ENCODE data around the gene TSHZ1. TPM values are rescaled to one million over a fixed set of nuclear protein-coding genes. Genes with fewer than 3 reads are reported as not detected.
"Not testable (repeated sequence)": the region's sequence is repeated elsewhere in the genome, so short reads cannot be mapped to it uniquely, and the experiment has no call there.

The TSHZ1 gene
- total RNA-seq, 1 experiment from 2014 or later, result 8.1 TPM

DNA sequence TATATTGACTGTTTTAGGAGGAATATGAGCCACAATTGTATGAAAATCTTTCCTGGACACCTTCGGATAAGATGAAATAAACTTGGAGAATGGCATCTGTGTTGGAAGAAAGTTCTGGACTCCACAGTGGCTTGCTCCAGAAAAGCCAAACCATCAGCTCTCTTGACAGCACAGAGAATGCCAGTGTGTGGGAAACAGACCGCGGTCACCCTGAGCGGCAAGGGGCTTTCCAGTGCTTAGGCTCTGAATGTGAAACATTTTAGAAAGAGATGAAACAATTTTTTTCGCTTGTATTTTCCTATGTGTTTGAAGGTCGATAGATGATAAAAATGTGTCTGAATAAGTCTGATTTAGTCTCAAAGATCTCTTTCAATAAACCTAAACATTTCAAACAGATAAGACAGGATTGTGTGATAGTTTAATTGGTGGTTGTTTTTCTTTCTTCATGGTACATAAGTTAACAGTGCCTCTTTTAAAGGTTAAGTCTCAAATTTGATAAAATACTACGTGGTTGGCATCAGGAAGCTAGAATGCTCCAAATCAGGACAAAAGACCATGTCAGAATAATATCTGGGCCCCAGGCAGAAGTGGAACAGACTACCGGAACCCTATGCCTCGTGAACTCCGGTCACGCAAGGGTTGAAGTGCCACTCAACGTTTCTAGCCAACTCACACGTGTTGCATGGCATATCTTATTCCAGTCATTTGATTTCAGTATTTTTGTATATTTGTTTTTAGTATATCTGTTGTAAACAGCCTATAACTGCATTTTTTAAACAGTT lies 30.6 kb upstream of the TSHZ1 start:
- no peak for DNase-seq (ENCODE audit: low spot score)

DNA sequence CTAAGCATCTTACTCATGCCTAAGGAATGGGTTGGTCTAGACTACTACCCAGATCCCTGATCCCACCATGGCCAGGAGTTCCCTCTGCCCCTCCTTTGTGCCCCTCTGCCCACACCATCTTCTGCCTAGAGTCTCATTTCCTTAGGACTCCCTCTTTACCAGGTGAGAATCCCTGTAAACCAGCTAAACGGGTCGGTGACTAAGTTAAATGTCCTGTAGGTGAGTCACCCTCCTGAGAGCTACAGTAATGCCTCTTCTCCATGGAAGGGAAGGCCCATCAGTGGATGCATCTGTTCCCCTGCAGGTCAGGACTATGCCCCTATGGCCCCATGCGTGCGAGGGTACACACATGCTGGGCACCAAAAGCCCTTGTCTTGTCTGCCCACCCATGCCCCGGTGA lies 27.1 kb upstream of the TSHZ1 start:
- peak; percentile 69 for DNase-seq (ENCODE audit: low spot score)

DNA sequence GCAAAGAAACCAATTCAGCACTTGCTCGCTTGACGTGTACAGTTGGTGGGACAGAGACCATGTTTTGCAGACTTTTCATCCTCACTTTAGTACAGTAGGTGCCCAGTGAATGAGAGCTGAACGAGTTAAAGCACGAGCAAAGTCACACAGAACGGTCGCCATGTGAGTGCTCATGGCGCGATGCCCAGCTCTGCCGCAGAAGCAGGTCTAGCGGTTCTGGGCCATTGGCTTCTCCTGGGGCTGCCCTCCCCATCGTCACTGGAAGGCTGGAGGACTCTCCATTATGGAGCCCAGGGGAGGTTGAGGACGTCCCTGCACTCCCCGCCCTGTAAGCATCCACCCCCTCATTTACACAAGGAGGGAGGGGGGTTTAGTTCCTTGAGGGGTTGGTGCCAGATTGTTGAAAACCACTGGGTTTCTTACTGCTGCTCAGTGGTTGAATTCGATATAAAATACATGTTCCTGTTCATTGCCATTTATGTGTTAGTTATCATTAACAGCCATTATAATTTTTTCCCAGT lies 26.6 kb upstream of the TSHZ1 start:
- no peak for DNase-seq (ENCODE audit: low spot score)

DNA sequence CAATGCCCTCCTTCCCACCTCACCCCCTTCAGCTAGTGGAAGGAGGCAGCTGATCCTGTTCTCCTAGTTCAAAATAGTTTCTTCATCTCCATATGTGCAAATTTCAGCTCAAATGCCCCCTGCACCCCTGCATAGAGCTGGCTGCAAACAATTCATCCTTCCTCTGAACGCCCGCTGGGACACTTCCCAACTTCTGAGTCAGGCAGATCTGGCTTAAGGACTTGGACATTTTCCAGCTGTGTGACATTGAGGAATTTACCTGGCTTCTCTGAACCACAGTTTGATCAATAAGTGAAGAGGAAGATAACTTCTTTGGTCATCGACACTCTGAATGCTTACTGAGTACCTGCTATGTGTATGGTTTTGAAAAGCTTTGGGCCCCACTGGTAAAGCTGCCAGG lies 25.1 kb upstream of the TSHZ1 start:
- DNase-seq (ENCODE audit: low spot score), result no peak

GRCh38 chr18:75187702-75188101 lies 22.9 kb upstream of the TSHZ1 start:
- DNase-seq (ENCODE audit: low spot score), result not testable (repeated sequence)

- no peak for DNase-seq (ENCODE audit: low spot score)
Measured at GRCh38 chr18:75189696-75190095, 20.9 kb upstream of the TSHZ1 start.

GRCh38 chr18:75192899-75193298 lies 17.7 kb upstream of the TSHZ1 start:
- no peak for DNase-seq (ENCODE audit: low spot score)

GRCh38 chr18:75198036-75198435 lies 12.6 kb upstream of the TSHZ1 start:
- no peak for DNase-seq (ENCODE audit: low spot score)

GRCh38 chr18:75199327-75199726 lies 11.3 kb upstream of the TSHZ1 start:
- DNase-seq (ENCODE audit: low spot score), result no peak

GRCh38 chr18:75200071-75200470 lies 10.5 kb upstream of the TSHZ1 start:
- DNase-seq (ENCODE audit: low spot score), result no peak

DNA sequence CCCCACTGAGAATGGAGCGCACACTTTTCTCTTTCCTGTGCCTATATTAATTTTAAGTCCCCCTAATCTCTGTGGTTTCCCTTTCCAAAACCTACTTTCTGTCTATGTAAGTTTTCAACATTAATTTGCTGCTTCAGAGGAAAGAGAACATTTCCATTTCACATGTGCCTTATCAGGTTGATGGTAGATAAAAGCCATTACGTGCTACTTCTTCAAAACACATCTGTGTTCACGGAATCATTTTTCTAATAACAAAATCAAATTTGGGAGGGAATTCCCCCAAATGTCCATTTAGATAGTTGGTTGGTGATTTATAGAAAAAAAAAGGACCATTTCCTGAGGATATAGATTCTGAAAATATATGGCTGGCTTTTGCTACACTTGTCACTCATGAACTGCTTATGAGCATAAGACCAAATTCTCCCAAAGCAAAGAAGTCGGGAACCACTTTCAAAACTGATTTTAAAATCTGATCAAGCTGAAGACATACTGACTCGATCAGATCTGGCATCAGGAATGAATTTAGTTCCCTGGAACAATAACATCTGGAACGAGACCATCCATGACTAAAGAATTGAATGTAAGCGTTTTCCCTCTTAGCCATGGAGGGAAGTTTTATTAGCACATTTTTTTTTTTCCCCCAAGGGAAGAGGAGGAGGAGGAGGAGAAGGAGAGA lies 9.9 kb upstream of the TSHZ1 start:
- no peak for DNase-seq (ENCODE audit: low spot score)

- no peak for DNase-seq (ENCODE audit: low spot score)
Measured at GRCh38 chr18:75201282-75202270, 9.0 kb upstream of the TSHZ1 start.

DNA sequence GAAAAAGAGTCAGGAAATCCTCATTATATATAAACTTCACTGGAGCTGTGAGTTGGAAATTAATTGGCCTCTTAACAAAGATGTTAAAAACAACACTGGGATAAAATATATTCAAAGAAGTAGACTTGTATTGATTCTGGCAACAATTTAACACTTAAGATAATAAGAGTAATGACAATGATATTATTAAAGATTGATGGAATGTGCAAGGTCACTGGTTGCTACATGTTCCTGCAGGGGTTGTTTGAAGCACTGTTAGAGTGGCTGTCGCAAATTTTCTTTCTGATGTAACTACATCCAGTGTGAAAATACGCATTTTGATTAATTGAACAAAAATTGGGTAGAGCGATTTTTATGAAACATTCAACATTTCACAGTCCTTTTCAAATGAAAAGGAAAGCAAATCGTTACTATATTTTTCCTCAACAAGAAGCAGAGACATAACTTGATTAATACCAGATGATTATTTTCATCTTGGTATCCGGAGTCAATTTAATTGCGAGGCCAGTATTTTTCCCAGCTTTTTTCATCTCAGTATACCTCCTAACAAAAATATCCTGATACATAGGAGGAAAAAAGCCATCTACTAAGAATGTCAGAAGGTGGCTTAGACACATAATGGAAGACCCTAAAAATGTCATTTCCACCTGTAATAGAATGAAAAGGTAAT lies 7.8 kb upstream of the TSHZ1 start:
- no peak for DNase-seq (ENCODE audit: low spot score)

DNA sequence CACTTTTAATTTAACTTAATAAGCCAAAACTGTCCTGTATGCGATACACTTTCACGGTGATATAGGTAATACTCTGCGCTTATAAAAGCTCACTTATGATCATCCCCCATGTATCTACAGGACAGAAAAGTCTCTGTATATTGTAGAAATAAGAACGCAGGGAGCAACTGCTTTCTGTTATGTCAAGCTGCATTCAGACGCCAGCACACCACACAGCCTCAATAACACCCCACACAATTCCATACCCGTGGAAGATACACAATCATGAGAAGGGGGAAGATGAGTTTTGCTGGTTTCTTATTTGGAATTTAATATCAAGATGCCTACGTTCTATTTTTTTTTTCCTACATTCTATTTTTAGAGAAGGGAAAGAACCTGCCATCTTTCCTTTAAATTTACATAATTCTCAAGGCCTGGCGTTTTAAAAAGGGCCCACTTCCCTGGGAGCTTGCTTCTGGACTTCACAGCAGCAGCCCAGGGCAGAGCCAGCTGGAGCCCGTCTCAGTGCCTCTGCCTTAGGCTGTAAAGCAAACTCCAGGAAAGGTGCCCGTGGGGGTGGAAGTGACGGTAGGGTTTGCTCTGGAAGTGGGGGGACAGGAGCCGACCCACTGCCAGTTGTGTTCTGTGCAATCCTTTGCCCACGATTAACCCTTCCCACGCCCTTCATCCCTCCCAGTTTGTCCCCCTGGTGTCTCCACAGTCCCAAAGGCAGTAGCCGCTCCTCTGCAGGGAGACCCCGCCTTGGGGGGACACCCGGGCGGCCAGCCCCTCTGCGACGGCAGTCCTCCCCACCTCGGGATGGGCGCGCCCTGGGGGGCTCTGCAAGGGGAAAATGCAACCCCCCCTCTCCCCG lies 7.0 kb upstream of the TSHZ1 start:
- DNase-seq (ENCODE audit: low spot score), result no peak

DNA sequence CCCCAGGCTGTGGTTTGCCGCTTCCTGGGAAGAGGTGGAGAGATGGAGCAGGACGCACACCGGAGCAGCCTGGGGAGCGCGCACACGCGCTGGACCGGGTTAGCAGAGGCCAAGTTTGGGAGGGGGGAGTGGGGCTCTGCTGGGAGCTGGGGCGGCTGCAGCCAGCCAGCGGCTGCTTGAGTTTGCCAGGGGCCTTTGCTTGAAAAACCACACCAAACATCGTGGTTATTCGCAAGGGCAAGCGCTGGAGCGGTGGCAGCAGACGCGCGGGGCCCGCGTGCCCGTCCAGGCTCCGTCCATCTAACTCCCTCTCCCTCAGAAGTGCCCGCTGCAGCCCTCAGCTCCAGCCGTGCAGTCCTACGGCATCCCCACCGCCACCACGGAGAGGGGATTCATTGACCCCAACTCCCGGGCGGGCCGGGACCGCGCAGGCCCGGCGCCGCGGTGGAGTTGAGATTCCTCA lies 6.3 kb upstream of the TSHZ1 start:
- DNase-seq (ENCODE audit: low spot score), result no peak

DNA sequence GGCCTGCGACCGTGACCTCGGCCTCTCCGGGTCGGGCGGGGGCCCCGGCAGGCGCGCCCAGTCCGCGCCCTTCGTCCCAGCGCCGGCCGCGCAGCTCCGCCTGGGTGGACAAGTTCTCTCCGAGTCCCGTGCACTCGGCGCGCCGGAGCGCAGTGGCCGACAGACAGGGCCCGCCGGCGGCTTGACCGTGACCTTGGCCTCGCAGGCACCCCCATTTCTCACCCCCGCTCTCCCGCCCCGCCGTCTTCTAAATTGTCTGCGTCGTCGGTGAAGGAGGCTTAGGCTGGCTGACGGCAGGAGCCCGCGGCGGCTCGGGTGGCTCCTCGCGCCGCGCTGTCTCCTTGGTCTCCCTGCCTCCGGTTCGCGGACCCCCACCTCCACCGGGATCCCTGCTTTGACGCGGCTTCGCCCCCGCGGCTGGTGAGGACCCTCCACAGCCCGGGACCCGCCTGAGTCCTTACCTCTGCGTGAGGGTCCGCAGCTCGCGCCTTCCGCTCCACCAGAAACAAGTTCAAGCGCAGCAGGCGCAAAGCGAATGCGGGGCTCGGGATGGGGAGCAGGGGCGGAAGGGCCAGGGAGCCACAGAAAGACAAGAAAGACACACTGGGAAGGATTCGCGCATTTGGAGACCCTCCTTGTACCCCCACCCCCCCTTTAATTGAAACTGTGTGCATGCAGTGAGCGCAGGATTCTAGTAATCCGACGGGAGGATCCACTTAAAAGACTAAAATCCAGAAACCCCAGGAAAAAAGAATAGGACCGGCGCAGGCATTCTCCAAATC lies 5.7 kb upstream of the TSHZ1 start:
- DNase-seq (ENCODE audit: low spot score), result no peak

DNA sequence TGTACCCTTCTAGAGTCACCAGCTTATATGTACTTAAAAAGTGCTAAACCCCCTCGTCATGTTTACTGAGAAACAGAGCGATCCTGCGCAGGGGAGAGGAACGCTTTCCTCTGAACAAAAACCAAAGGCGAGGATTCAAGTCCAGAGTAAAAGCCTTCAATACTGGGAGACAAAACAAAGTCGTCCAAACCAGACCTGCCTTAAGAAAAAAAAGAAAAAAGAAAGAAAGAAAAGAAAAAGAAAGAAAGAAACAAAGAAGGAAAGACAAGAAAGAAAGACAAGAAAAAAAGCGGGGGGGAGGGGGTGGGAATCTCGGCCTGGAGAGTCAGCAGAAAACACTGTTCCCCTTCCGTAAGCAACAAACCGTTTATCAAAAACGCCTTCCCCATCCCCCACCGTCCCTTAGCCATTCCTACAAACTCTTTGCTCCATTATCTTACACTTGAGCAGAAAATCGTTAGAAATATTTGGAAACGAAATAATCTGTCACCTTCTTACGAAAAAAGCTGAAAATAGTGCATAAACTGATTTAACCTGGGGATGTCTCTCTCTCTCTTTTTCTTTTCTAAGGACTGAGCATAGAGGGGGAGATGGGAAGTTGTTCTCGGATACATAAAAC lies 5.0 kb upstream of the TSHZ1 start:
- no peak for DNase-seq (ENCODE audit: low spot score)

- DNase-seq (ENCODE audit: low spot score), result no peak
Measured at GRCh38 chr18:75206452-75207309, 3.9 kb upstream of the TSHZ1 start.
